Liver (tissue), 9 donors: Measurements from ENCODE around the gene ATG9A. TPM values are rescaled to one million over a fixed set of nuclear protein-coding genes. Genes with fewer than 3 reads are reported as not detected.

Source experiments
- DNase-seq: peaks from one replicate; pipeline ENCODE4 v3.0.0-alpha.2; 2017; ENCODE audit warnings: low spot score
- H3K27ac ChIP-seq, 2 donors: one replicate each; pipeline ENCODE4 v1.7.0; 2013; ENCODE audit warnings: inconsistent platforms in 2 of 2, low read length in 2 of 2, control low read depth in 1 of 2, low read depth in 1 of 2, mild to moderate bottlenecking in 1 of 2
- H3K27me3 ChIP-seq, 4 donors: one replicate each; pipeline versions ENCODE4 v1.6.1 to v1.7.0; 2013; ENCODE audit warnings: low read length in 3 of 4, inconsistent platforms in 1 of 4, mild to moderate bottlenecking in 1 of 4, moderate library complexity in 1 of 4; ENCODE audit not compliant: control insufficient read depth in 4 of 4, insufficient read depth in 4 of 4
- H3K36me3 ChIP-seq, 4 donors: one replicate each; pipeline versions ENCODE4 v1.6.1 to v1.7.0; 2013; ENCODE audit warnings: low read length in 3 of 4, mild to moderate bottlenecking in 3 of 4, low read depth in 1 of 4, moderate library complexity in 1 of 4; ENCODE audit not compliant: control insufficient read depth in 4 of 4, insufficient read depth in 3 of 4
- H3K4me1 ChIP-seq, 4 donors: one replicate each; pipeline versions ENCODE4 v1.6.1 to v1.7.0; 2013; ENCODE audit warnings: low read length in 3 of 4, mild to moderate bottlenecking in 3 of 4, moderate library complexity in 1 of 4; ENCODE audit not compliant: control insufficient read depth in 4 of 4, insufficient read depth in 4 of 4
- H3K4me3 ChIP-seq, 3 donors: one replicate each; pipeline versions ENCODE4 v1.6.1 to v1.7.0; 2013; ENCODE audit warnings: low read length in 3 of 3, control low read depth in 1 of 3, low read depth in 1 of 3, mild to moderate bottlenecking in 1 of 3
- H3K9ac ChIP-seq, 2 donors: one replicate each; pipeline ENCODE4 v1.7.0; 2013; ENCODE audit warnings: low read length in 2 of 2, mild to moderate bottlenecking in 2 of 2, moderate library complexity in 2 of 2, control low read depth in 1 of 2, low read depth in 1 of 2
- H3K9me3 ChIP-seq, 4 donors: one replicate each; pipeline versions ENCODE4 v1.6.1 to v1.7.0; 2013; ENCODE audit warnings: low read length in 3 of 4; ENCODE audit not compliant: control insufficient read depth in 4 of 4
- FOXA1 ChIP-seq: IDR thresholded peaks from 2 replicates; pipeline ENCODE4 v1.6.1; 2016; ENCODE audit warnings: antibody characterized with exemption
- GABPA ChIP-seq, 2 donors: IDR thresholded peaks in 1 of 2; conservative IDR thresholded peaks in 1 of 2; 2 replicates each; pipeline ENCODE4 v1.6.1; 2016; ENCODE audit warnings: antibody characterized with exemption in 2 of 2, mild to moderate bottlenecking in 1 of 2, moderate library complexity in 1 of 2
- HNF4A ChIP-seq, 2 donors: conservative IDR thresholded peaks; 2 replicates each; pipeline ENCODE4 v1.6.1; 2016; ENCODE audit warnings: antibody characterized with exemption in 2 of 2, mild to moderate bottlenecking in 2 of 2
- JUND ChIP-seq, 2 donors: IDR thresholded peaks; 2 replicates each; pipeline ENCODE4 v1.6.1; 2016; ENCODE audit warnings: antibody characterized with exemption in 2 of 2
- RAD21 ChIP-seq, 2 donors: IDR thresholded peaks; 2 replicates each; pipeline ENCODE4 v1.6.1; 2016; ENCODE audit warnings: antibody characterized with exemption in 2 of 2, mild to moderate bottlenecking in 2 of 2
- RXRA ChIP-seq, 2 donors: IDR thresholded peaks; 2 replicates each; pipeline ENCODE4 v1.6.1; 2017 to 2018; ENCODE audit warnings: antibody characterized with exemption in 2 of 2, mild to moderate bottlenecking in 1 of 2
- SP1 ChIP-seq: IDR thresholded peaks from 2 replicates; pipeline ENCODE4 v1.6.1; 2018; ENCODE audit warnings: antibody characterized with exemption, mild to moderate bottlenecking
- TAF1 ChIP-seq: conservative IDR thresholded peaks from 2 replicates; pipeline ENCODE4 v1.6.1; 2016; ENCODE audit warnings: antibody characterized with exemption, mild to moderate bottlenecking
- YY1 ChIP-seq: IDR thresholded peaks from 2 replicates; pipeline ENCODE4 v1.6.1; 2016; ENCODE audit warnings: antibody characterized with exemption, mild to moderate bottlenecking
- WGBS: extraction: QIAGEN DNeasy Blood & Tissue Kit; methylation state at CpG from one replicate; pipeline ENCODE4 v1.1.7; 2013; 5-methylcytosine and 5-hydroxymethylcytosine counted together
- polyA plus RNA-seq, 2 donors: library from polyadenylated mRNA; stranded (reverse) in 1 of 2; unstranded in 1 of 2; fragments of 200-250 nt in 1 of 2; fragments of >200 nt in 1 of 2; fragmentation: Nextera tagmentation in 1 of 2; extraction: Ambion mirVana in 1 of 2; gene quantifications; one replicate each; pipeline versions ENCODE4 v1.2.1 to v1.2.3, GENCODE V29; 2013 to 2015
- total RNA-seq, 2 donors: library from RNA; depleted of rRNA; stranded (reverse); fragments of >200 nt; gene quantifications; one replicate each; pipeline ENCODE4 v1.2.3, GENCODE V29; 2014
- TF ChIP-seq, protein P1 (sequence below): IDR thresholded peaks from 2 replicates; pipeline ENCODE4 v1.6.1; 2016; ENCODE audit warnings: antibody characterized with exemption, mild to moderate bottlenecking
- TF ChIP-seq, protein P2 (sequence below): IDR thresholded peaks from 2 replicates; pipeline ENCODE4 v1.6.1; 2016; ENCODE audit warnings: antibody characterized with exemption
- TF ChIP-seq, protein P3 (sequence below): IDR thresholded peaks from 2 replicates; pipeline ENCODE4 v1.6.1; 2016; ENCODE audit warnings: antibody characterized with exemption
- TF ChIP-seq, protein P4 (sequence below): IDR thresholded peaks from 2 replicates; pipeline ENCODE4 v1.6.1; 2016; ENCODE audit warnings: antibody characterized with exemption
- TF ChIP-seq, protein P5 (sequence below): fragments of 150-350 bp; IDR thresholded peaks from 2 replicates; pipeline ENCODE4 v1.5.1; 2017; ENCODE audit warnings: improper control_type of control experiment, low read depth, low read length; ENCODE audit not compliant: missing input control
- donor health status: healthy.
- donor health status: healthy.
- donor health status: healthy.
- donor health status: healthy.
- donor health status: healthy.

Gene ATG9A
- total and polyA plus RNA-seq, 4 donors, result 24.3 to 68.1 (median 37.9) TPM

DNA sequence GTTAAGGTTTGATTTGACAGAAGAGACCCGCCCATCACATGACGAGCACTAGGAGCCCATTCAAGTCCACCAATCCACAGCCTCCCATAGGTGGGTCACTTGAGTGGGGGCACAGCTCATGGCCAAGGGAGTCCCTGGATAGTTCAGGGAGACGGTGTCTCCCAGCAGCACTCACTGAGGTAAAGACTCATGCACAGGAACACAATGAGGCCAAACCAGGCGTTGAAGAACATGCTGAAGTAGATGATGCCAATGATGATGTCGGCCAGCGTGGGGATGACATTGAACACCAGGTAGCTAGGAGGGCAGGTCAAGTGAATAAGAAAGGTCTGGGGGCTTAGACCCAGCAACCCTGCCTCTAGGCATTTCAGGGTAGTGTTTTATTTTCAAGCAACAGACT is 14.7 kb downstream of the ATG9A start (continued):
- TF ChIP-seq, protein P1, sequence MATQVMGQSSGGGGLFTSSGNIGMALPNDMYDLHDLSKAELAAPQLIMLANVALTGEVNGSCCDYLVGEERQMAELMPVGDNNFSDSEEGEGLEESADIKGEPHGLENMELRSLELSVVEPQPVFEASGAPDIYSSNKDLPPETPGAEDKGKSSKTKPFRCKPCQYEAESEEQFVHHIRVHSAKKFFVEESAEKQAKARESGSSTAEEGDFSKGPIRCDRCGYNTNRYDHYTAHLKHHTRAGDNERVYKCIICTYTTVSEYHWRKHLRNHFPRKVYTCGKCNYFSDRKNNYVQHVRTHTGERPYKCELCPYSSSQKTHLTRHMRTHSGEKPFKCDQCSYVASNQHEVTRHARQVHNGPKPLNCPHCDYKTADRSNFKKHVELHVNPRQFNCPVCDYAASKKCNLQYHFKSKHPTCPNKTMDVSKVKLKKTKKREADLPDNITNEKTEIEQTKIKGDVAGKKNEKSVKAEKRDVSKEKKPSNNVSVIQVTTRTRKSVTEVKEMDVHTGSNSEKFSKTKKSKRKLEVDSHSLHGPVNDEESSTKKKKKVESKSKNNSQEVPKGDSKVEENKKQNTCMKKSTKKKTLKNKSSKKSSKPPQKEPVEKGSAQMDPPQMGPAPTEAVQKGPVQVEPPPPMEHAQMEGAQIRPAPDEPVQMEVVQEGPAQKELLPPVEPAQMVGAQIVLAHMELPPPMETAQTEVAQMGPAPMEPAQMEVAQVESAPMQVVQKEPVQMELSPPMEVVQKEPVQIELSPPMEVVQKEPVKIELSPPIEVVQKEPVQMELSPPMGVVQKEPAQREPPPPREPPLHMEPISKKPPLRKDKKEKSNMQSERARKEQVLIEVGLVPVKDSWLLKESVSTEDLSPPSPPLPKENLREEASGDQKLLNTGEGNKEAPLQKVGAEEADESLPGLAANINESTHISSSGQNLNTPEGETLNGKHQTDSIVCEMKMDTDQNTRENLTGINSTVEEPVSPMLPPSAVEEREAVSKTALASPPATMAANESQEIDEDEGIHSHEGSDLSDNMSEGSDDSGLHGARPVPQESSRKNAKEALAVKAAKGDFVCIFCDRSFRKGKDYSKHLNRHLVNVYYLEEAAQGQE, result no peak
- TF ChIP-seq GABPA (IDR thresholded peaks at IDR 0.05 in 1 of 2, conservative IDR thresholded peaks at IDR 0.05 in 1 of 2) (no peak), TAF1 (no peak), HNF4A (conservative IDR thresholded peaks at IDR 0.05) (no peak), JUND (IDR thresholded peaks at IDR 0.05) (no peak), YY1 (no peak), SP1 (no peak), RAD21 (IDR thresholded peaks at IDR 0.05) (no peak)
- TF ChIP-seq, protein P2, sequence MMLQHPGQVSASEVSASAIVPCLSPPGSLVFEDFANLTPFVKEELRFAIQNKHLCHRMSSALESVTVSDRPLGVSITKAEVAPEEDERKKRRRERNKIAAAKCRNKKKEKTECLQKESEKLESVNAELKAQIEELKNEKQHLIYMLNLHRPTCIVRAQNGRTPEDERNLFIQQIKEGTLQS, result no peak
- TF ChIP-seq, protein P3, sequence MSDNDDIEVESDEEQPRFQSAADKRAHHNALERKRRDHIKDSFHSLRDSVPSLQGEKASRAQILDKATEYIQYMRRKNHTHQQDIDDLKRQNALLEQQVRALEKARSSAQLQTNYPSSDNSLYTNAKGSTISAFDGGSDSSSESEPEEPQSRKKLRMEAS, result no peak

DNA sequence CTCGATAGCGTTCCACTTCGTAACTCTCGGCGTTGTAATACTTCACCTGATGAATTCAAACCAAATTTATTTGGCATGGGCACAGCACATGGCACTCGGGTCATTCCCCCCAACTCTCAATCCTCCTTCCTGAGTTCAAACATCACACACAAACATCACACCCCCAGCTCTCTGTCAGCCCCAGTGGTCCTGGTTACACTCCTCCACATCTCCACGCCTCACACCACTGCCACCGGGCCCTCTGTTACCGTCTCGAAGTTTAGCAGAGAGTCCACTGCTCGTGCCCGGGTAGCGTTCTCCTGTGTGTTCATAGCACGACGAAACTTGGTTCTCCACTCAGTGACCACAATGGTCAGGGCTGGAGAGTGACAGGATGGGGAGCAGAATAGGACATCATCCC is 15.3 kb downstream of the ATG9A start:
- 97% methylated on average over 15 of the region's 15 CpGs for WGBS
- TF ChIP-seq, protein P4, sequence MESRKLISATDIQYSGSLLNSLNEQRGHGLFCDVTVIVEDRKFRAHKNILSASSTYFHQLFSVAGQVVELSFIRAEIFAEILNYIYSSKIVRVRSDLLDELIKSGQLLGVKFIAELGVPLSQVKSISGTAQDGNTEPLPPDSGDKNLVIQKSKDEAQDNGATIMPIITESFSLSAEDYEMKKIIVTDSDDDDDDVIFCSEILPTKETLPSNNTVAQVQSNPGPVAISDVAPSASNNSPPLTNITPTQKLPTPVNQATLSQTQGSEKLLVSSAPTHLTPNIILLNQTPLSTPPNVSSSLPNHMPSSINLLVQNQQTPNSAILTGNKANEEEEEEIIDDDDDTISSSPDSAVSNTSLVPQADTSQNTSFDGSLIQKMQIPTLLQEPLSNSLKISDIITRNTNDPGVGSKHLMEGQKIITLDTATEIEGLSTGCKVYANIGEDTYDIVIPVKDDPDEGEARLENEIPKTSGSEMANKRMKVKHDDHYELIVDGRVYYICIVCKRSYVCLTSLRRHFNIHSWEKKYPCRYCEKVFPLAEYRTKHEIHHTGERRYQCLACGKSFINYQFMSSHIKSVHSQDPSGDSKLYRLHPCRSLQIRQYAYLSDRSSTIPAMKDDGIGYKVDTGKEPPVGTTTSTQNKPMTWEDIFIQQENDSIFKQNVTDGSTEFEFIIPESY, result no peak
- TF ChIP-seq, protein P3, result no peak
- TF ChIP-seq RAD21 (IDR thresholded peaks at IDR 0.05), result no peak
- no peak for TF ChIP-seq FOXA1
- TF ChIP-seq RXRA (IDR thresholded peaks at IDR 0.05), result no peak
- TF ChIP-seq, protein P5, sequence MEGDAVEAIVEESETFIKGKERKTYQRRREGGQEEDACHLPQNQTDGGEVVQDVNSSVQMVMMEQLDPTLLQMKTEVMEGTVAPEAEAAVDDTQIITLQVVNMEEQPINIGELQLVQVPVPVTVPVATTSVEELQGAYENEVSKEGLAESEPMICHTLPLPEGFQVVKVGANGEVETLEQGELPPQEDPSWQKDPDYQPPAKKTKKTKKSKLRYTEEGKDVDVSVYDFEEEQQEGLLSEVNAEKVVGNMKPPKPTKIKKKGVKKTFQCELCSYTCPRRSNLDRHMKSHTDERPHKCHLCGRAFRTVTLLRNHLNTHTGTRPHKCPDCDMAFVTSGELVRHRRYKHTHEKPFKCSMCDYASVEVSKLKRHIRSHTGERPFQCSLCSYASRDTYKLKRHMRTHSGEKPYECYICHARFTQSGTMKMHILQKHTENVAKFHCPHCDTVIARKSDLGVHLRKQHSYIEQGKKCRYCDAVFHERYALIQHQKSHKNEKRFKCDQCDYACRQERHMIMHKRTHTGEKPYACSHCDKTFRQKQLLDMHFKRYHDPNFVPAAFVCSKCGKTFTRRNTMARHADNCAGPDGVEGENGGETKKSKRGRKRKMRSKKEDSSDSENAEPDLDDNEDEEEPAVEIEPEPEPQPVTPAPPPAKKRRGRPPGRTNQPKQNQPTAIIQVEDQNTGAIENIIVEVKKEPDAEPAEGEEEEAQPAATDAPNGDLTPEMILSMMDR, result no peak
- Histone ChIP-seq H3K36me3 (peaks cover 11 to 32% (median 15%) of the 10 kb centered on the region in 4 donors), H3K4me3 (no peak overlapping the region), H3K4me1 (peaks cover 1 to 19% (median 12%) of the 10 kb centered on the region in 4 donors), H3K9ac (no peak overlapping the region), H3K9me3 (no peaks in the 10 kb centered on the region), H3K27ac (no peak overlapping the region), H3K27me3 (no peaks in the 10 kb centered on the region)
- no peak for DNase-seq
